UCSD-AML1 (cell line): ENCODE data around the gene TEX48.

ENCODE experiments used
- DNase-seq: peaks from one replicate; lab custom pipeline; 2025; ENCODE audit not compliant: unreplicated experiment; lab: John Stamatoyannopoulos, UW

Gene TEX48

DNA sequence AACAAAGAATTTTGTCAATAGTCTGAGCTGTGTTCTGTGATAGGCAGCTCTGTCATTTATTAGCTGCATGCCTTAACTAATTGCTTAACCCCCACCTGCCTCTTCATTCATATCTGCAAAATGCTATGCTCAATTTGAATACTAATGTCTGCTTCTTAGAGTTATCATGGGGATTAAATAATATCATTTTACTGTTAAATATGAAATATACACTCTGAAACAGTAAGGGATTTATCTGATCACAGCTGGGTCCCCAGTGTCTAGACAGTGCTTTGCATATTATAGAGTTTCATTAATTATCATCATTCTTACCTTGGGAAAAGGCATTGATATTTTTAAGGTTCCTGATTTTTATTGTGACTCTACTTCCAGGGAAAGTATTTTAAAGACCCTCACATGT, 12.0 kb downstream of the TEX48 start:
- DNase-seq, result no peak

DNA sequence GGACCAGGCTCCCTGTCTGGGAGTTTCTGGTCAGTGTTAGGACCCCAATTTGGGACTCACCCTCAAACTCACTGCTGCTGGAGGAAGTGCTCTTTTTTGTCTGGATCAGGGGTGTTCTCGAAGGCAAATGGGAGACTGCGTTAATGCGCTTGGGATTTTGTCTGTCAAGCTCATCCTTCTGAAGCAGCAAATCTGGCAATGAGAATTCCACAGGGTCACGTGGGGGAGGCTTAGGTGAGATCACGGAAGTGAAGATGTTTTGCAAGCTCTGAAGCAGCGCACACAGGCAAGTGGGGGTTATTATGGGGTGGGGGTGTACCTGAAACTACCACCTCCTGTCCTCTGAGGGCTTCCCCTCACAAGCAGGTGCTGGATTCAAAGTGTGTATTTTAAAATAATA, 13.8 kb downstream of the TEX48 start:
- no peak for DNase-seq

GRCh38 chr9:114666851-114667250, 15.1 kb downstream of the TEX48 start:
- DNase-seq, result no peak

GRCh38 chr9:114666401-114666800, 15.6 kb downstream of the TEX48 start:
- no peak for DNase-seq

DNA sequence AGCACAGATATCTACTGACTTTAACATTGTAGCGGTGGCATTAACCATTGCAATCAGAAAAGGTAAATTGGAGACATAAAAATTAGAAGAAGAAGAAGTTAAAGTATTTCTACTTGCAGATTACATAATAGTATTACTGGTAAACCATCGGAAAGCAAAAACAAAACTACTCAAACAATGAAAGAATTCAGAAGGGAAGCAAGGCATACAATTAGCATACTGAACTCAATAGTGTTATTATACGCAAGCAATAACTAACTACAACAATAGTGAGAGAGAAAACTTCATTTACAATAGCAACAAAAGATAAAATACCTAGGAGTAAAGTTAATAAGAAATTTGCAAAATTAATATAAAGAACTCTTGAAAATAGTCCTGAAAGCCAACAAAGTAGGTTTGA, 17.8 kb downstream of the TEX48 start:
- DNase-seq, result no peak

DNA sequence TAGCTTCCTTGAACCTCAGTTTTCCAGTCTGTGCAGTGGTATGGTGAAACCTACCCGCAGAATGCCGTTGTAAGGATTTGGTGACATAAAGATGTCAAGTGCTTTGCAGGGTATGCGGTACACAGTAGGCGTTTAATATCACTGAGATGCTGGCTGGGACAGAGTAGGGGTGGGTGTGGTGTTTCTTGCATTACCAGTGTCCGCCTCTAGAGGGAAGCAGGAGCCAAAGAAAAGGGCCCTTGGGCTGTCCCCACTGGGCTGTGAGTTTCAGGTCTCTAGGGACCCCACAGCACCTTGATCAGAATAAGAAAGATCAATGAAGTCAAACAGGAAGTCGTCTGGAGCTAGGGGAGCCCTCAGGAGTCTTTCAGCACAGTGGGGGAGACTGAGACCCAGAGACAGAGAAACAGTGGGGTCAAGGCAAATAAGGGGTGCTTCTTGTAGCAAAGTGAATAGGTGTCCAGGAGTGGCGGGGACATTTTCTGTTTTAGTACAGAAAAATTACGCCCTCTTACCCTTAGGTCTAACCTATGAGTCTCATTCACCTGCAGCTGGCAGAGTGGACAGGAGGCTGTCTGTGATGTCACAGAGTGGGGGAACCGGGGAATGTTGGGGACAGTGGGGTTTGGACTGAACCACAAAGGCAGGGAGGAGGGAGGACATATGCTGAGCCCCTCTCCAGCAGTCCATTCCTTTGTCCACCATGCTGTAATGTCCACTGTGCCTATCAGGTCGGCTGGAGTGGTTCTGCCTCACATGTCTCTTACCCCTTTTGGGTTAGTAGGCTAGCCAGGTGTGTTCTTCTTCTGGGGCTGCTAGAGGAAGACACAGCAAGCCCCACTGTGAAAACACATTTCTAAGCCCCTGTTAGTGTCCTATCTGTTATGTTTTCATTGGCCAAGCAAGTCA, 19.7 kb downstream of the TEX48 start:
- DNase-seq, result peak; percentile 29

DNA sequence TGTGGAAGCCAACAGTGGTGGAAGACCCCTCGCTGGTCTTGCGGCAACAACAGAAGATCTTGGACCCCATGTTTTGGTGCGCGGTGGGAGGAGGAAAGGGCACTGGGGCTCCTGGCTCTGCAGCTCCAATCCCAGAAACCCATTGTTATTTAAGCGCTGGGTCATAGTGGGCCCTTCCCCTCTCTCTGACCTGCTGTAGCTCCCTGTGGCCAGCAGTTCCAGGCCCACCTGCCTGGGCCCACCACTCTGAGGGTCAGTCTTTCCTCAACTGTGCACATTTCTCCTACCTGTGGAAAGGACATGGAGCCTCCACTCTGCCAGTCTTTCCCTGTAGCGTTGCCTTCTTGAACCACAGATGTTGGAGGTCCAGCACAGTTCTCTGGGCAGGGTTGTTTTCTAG, 24.3 kb downstream of the TEX48 start, which contains the start of gene TEX53:
TSS of gene TEX53 (minus strand) at position 101 of the 400 bp plus-strand sequence. CDS start at position 70, 31 bp downstream.
- DNase-seq, result no peak

DNA sequence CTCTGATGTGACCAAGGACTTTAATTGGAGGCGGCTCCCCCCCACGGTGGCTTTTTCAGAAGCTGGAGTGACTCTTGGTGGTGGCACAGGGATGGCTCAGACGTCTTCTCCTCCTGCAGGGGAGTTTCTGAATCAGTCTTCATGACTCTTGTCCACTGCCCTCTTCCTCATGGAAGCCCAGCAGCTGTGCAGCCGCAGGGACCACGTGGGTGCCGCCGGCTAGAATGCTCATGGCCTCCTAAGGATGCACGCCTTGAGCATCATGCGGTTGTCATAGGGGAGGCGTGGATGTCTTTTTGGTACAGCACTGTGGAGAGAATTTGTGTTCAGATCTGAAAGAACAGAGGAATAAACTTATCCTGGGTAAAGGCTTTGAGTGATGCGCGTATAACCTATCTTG, 25.7 kb downstream of the TEX48 start:
- DNase-seq, result no peak

DNA sequence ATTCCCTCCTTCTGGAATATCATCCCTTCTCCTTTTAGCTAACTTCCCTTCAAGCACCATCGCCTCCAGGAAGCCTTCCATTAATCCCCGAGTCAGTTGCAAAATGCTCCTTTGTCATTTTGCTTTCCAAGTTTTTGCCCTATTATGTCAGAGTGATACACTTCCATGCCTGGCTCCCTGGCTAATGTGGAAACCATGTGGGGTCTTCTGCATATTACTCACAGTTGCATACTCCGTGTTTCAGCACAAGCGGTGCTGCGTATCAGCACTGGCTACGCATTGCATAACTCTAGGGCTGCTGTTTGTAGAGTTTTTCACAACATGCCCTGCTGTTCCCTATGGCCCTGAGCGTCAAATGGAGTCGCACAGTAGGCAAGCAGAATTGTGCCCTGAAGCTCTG, 26.3 kb downstream of the TEX48 start:
- no peak for DNase-seq

DNA sequence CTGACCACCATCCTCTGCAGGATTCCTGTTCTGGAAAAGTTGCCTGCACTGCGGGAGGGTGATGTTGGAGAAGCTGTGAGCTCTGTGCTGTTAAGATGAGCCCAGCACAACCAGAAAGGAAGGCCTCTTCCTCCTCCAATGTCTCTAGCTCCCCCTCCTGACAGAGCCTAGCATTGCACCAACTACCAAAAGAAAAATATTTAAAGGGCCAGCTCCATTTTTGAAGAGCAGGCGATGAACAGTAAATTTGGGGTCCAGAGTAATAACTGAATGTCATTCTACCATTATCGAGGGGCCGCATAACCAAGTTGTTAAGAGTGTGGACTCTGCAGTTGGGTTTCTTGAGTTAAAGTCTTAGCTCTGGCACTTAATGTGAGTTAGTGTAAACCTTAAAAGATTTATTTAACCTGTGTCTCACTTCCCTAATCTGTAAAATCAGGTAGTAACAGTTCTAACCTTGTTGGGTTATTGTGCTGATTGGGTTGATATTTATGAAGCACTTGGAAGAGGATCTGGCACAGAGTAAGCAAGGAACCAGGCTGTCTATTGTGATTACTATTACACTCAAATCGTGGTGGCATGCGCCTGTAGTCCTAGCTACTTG, 28.3 kb downstream of the TEX48 start:
- peak; percentile 54 for DNase-seq

DNA sequence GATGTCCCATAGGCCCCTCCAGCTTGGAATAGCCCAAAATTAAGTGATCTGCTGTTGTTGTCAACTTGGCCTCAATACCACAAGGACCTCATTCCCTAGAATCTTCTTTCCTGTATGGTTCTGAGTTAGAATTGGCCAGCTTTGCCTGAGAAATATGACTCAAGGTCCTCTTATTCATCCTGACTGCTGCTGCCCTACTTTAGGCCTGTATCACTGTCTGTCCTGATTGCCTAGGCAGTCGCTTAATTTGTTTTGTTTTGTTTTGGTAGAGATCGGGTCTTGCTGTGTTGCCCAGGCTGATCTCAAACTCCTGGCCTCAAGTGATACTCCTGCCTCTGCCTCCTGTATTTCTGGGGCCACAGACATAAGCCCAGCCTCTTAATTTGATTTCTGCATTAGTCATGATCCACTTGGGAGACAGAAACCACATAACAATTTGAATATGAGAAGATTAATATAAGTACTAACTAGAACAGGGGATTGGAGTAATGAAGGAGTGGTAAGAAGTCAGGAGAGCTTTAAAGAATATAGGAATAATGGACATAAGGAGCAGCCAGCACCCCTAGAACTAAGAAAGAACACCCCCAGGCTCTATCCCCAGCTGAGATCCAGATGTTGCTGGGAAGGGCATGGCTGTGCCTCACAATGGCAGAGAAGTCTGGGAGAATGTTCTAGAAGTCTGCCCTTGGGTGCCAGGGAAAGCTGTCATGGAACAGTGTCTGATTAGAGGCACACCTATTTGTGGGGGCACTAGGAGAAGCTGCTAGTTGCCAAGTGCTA, 29.0 kb downstream of the TEX48 start:
- no peak for DNase-seq

GRCh38 chr9:114643896-114644295, 38.1 kb downstream of the TEX48 start:
- DNase-seq, result no peak

GRCh38 chr9:114643001-114643400, 39.0 kb downstream of the TEX48 start:
- DNase-seq, result no peak

GRCh38 chr9:114641967-114642366, 40.0 kb downstream of the TEX48 start:
- no peak for DNase-seq

DNA sequence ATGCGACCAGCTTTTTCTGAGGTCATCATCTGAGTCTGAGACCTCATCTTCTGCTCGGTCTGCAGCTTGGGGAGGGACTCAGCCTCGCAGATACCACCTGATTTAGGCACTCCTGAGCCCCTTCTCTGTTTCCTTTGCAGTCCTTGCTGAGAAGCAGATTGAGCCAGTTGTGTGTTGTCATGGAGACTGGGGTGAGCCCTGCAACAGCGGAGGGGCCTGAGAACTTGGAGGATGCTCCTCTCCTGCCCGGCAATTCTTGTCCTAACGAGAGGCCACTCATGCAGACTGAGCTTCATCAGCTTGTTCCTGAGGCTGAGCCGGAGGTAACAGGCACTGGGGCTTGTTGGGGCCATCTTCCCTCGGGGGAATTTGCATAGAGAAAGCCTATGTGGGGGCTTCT, 43.6 kb downstream of the TEX48 start:
- DNase-seq, result no peak

GRCh38 chr9:114634387-114634786, 47.6 kb downstream of the TEX48 start:
- no peak for DNase-seq

DNA sequence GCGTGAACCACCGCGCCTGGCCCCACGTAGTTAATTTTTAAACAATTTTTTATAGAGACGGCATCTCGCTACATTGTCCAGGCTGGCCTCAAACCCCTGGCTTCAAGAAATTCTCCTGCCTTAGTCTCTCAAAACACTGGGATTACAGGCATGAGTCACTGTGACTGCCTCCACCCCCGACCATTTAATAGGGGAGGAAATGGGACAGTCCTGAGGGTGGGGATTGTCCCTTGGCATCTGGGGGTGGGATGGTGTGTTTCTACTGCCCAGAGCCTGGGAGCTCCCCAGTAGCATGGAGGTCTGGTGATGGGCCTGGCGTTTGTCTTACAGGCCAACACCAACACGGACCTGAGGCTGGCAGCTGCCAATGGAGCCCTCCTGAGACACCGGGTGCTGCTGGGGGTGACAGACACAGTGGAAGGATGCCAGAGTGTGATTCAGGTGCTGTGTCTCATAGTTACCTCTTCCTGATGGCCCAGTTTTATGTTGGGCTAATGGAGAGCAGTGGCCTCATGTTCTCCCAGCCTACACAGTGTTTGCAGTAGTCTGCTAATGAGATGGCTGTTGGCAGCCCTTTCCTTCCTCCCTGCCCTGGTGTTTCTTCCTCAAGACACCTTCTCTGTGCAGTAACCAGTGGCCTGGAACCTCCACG, 48.4 kb downstream of the TEX48 start:
- no peak for DNase-seq

- no peak for DNase-seq
Observed at GRCh38 chr9:114631166-114631565, 50.8 kb downstream of the TEX48 start.

DNA sequence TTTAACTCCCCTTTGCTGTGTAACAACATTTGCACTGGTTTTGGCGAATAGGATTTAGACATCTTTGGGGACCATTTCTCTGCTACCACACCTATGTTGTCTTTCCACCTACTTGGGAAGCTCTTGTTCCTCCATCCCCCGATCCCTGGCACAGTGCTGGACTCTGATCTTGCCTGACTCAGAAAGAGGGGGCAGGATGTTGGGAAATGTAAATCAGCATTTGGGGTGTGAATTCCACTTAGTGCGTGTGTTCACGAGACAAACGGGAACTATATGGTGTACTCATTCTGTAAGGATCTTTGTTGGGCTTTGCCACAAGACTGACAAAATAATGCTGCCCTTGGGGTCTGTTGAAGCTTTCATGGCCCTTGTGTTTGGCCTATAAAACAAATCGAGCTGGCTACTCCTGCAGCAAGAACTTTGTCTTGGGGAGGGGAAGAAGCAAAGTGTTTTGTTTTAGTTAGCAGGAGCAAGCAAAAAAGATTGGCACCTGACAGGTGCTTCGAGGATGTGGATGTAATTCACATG, 52.4 kb downstream of the TEX48 start:
- no peak for DNase-seq

- DNase-seq, result no peak
Observed at GRCh38 chr9:114627553-114627952, 54.4 kb downstream of the TEX48 start.
